K562 (cell line): ENCODE measurements around the gene ZNF787. TPM values are rescaled to one million over a fixed set of nuclear protein-coding genes. Genes with fewer than 3 reads are reported as not detected.

Source experiments
- ARHGAP35 ChIP-seq: fragments of 450-650 bp; IDR thresholded peaks from 2 replicates; pipeline ENCODE4 v1.6.1; 2018; ENCODE audit not compliant: partially characterized antibody
- CCAR2 ChIP-seq: fragments of 200-400 bp; formaldehyde crosslinking; IDR thresholded peaks from 2 replicates; pipeline ENCODE4 v1.6.1; 2017; ENCODE audit warnings: mild to moderate bottlenecking, low read depth, low read length
- KLF16 ChIP-seq: IDR thresholded peaks from 2 replicates; pipeline ENCODE4 v1.6.1; 2016; ENCODE audit warnings: antibody characterized with exemption
- MCM3 ChIP-seq: fragments of 450-650 bp; IDR thresholded peaks from 2 replicates; pipeline ENCODE4 v1.6.1; 2016
- NCOA1 ChIP-seq: fragments of 450-650 bp; IDR thresholded peaks from 2 replicates; pipeline ENCODE4 v1.6.1; 2016; ENCODE audit warnings: low read depth
- NFYB ChIP-seq: IDR thresholded peaks from 2 replicates; pipeline ENCODE4 v1.6.1; 2011; ENCODE audit warnings: mild to moderate bottlenecking, moderate library complexity; ENCODE audit not compliant: insufficient read length; ENCODE audit errors: extremely low read depth
- PKNOX1 ChIP-seq: fragments of 450-650 bp; IDR thresholded peaks from 2 replicates; pipeline ENCODE4 v1.6.1; 2016
- RBM17 ChIP-seq: fragments of 200-400 bp; formaldehyde crosslinking; IDR thresholded peaks from 2 replicates; pipeline ENCODE4 v1.6.1; 2017; ENCODE audit warnings: low read depth, mild to moderate bottlenecking, low read length, borderline replicate concordance
- SMARCA4 ChIP-seq: fragments of 450-650 bp; IDR thresholded peaks from 2 replicates; pipeline ENCODE4 v1.6.1; 2016
- SOX6 ChIP-seq: fragments of 450-650 bp; IDR thresholded peaks from 2 replicates; pipeline ENCODE4 v1.6.1; 2014; ENCODE audit warnings: mild to moderate bottlenecking
- TEAD4 ChIP-seq, 2 experiments: sonication (generic) in 1 of 2; formaldehyde crosslinking in 1 of 2; IDR thresholded peaks; 2 replicates each; pipeline versions ENCODE4 v1.6.1 to v1.8.0; 2012 to 2022; ENCODE audit warnings: borderline replicate concordance in 1 of 2, inconsistent platforms in 1 of 2, low read length in 1 of 2, mild to moderate bottlenecking in 1 of 2, missing genetic modification reagents in 1 of 2
- TRIM25 ChIP-seq: fragments of 450-650 bp; IDR thresholded peaks from 2 replicates; pipeline ENCODE4 v1.7.0; 2016; ENCODE audit warnings: borderline replicate concordance
- ZBTB1 ChIP-seq: sonication (generic); formaldehyde crosslinking; IDR thresholded peaks from 2 replicates; pipeline ENCODE4 v1.8.1; 2023; ENCODE audit warnings: missing genetic modification reagents, low read depth, mild to moderate bottlenecking, borderline replicate concordance
- ZNF311 ChIP-seq: fragments of 250-450 bp; sonication (Bioruptor Pico); IDR thresholded peaks from 2 replicates; pipeline ENCODE4 v1.4.0; 2020; ENCODE audit warnings: mild to moderate bottlenecking, moderate library complexity
- ZNF384 ChIP-seq: IDR thresholded peaks from 2 replicates; pipeline ENCODE4 v1.6.1; 2012; ENCODE audit warnings: low read depth, low read length, improper control_type of control experiment
- ZNF395 ChIP-seq: fragments of 200-800 bp; sonication (Bioruptor generic); IDR thresholded peaks from 2 replicates; pipeline ENCODE4 v1.6.1; 2017; ENCODE audit warnings: missing genetic modification characterization, missing compliant biosample characterization
- ZNF431 ChIP-seq: sonication (generic); formaldehyde crosslinking; IDR thresholded peaks from 2 replicates; pipeline ENCODE4 v1.8.0; 2022; ENCODE audit warnings: mild to moderate bottlenecking, missing genetic modification reagents
- polyA plus RNA-seq, 8 experiments: library from polyadenylated mRNA; depleted of rRNA in 4 of 8; stranded (reverse) in 5 of 8; unstranded in 3 of 8; fragments of >200 nt; fragmentation: Nextera tagmentation in 2 of 8; fragmentation: Illumina TruSeq in 1 of 8; extraction: Ambion mirVana in 2 of 8; extraction: Trizol in 1 of 8; gene quantifications; 2 replicates each; pipeline versions ENCODE4 v1.2.1 to v1.2.3, GENCODE V29; 2011 to 2014; ENCODE audit warnings: inconsistent platforms in 1 of 8, missing spikeins in 1 of 8
- total RNA-seq, 7 experiments: library from RNA; depleted of rRNA in 6 of 7; stranded (reverse); fragments of >200 nt in 6 of 7; fragmentation: Illumina TruSeq in 2 of 7; extraction: Trizol in 2 of 7; gene quantifications; 2 replicates each; pipeline versions ENCODE4 v1.2.1 to v1.2.3, GENCODE V29; 2011 to 2021; ENCODE audit warnings: low replicate concordance in 1 of 7
- TF ChIP-seq, protein P1 (sequence below): fragments of 250-450 bp; sonication (Bioruptor Pico); IDR thresholded peaks from 2 replicates; pipeline ENCODE4 v1.4.0; 2020; ENCODE audit warnings: mild to moderate bottlenecking, moderate library complexity, borderline replicate concordance
- TF ChIP-seq, protein P2 (sequence below): fragments of 450-650 bp; formaldehyde crosslinking; IDR thresholded peaks from 2 replicates; pipeline ENCODE4 v1.4.0; 2022; ENCODE audit warnings: mild to moderate bottlenecking, moderate library complexity
- TF ChIP-seq, protein P3 (sequence below): sonication (generic); formaldehyde crosslinking; IDR thresholded peaks from 2 replicates; pipeline ENCODE4 v1.8.1; 2023; ENCODE audit warnings: mild to moderate bottlenecking, missing genetic modification reagents

The ZNF787 gene
- total and polyA plus RNA-seq, 9 of the 15 experiments (the other 6 are each of a cell fraction or from before 2014, with no cell fraction given): 0.45 to 77.6 (median 7.3) TPM

- TF ChIP-seq ZNF431 (CRISPR knock-in tag): no peak
- TF ChIP-seq SOX6: no peak
- no peak for TF ChIP-seq TRIM25
- TF ChIP-seq, protein P1, sequence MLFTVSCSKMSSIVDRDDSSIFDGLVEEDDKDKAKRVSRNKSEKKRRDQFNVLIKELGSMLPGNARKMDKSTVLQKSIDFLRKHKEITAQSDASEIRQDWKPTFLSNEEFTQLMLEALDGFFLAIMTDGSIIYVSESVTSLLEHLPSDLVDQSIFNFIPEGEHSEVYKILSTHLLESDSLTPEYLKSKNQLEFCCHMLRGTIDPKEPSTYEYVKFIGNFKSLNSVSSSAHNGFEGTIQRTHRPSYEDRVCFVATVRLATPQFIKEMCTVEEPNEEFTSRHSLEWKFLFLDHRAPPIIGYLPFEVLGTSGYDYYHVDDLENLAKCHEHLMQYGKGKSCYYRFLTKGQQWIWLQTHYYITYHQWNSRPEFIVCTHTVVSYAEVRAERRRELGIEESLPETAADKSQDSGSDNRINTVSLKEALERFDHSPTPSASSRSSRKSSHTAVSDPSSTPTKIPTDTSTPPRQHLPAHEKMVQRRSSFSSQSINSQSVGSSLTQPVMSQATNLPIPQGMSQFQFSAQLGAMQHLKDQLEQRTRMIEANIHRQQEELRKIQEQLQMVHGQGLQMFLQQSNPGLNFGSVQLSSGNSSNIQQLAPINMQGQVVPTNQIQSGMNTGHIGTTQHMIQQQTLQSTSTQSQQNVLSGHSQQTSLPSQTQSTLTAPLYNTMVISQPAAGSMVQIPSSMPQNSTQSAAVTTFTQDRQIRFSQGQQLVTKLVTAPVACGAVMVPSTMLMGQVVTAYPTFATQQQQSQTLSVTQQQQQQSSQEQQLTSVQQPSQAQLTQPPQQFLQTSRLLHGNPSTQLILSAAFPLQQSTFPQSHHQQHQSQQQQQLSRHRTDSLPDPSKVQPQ (CRISPR knock-in tag): no peak
- TF ChIP-seq RBM17: no peak
- TF ChIP-seq KLF16: no peak
- no peak for TF ChIP-seq ZBTB1 (CRISPR knock-in tag)
- no peak for TF ChIP-seq ZNF311 (CRISPR knock-in tag)
- TF ChIP-seq SMARCA4: no peak
- peak; percentile 50; the same call in 1 of the 2 replicates for TF ChIP-seq TEAD4 (IDR thresholded peaks at IDR 0.05; ENCODE audit: low read length)
- TF ChIP-seq TEAD4 (CRISPR knock-in tag; IDR thresholded peaks at IDR 0.05; ENCODE audit: borderline replicate concordance): no peak
- TF ChIP-seq ZNF384: no peak
- peak; percentile 94 for TF ChIP-seq PKNOX1
- TF ChIP-seq, protein P2, sequence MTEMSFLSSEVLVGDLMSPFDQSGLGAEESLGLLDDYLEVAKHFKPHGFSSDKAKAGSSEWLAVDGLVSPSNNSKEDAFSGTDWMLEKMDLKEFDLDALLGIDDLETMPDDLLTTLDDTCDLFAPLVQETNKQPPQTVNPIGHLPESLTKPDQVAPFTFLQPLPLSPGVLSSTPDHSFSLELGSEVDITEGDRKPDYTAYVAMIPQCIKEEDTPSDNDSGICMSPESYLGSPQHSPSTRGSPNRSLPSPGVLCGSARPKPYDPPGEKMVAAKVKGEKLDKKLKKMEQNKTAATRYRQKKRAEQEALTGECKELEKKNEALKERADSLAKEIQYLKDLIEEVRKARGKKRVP: no peak
- TF ChIP-seq, protein P3, sequence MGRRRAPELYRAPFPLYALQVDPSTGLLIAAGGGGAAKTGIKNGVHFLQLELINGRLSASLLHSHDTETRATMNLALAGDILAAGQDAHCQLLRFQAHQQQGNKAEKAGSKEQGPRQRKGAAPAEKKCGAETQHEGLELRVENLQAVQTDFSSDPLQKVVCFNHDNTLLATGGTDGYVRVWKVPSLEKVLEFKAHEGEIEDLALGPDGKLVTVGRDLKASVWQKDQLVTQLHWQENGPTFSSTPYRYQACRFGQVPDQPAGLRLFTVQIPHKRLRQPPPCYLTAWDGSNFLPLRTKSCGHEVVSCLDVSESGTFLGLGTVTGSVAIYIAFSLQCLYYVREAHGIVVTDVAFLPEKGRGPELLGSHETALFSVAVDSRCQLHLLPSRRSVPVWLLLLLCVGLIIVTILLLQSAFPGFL (CRISPR knock-in tag): no peak
- TF ChIP-seq ZNF395 (CRISPR knock-in tag): no peak
- TF ChIP-seq NCOA1: peak; percentile 27; the same call in 1 of the 2 replicates
- no peak for TF ChIP-seq NFYB
- peak; percentile 98 for TF ChIP-seq ARHGAP35
- TF ChIP-seq CCAR2: no peak
- no peak for TF ChIP-seq MCM3
Measured at GRCh38 chr19:56159009-56159559, 38.0 kb upstream of the ZNF787 start (continued).
